Naive B cell (primary cell): ENCODE results near the gene ANKRD33B. TPM values are rescaled to one million over a fixed set of nuclear protein-coding genes. Genes with fewer than 3 reads are reported as not detected.

Experiments used
- ATAC-seq, 2 donors: fragments of 150-1000 bp; cut with Tn5 transposase; 2 replicates each; pipeline ENCODE4 v1.10.0; 2021; ENCODE audit warnings: low read depth in 2 of 2, mild to moderate bottlenecking in 2 of 2, moderate library complexity in 2 of 2
- DNase-seq: peaks from one replicate; pipeline ENCODE4 v3.0.0; 2022
- H3K27ac Mint-ChIP-seq, 6 donors: one replicate each; pipeline ENCODE4 v1.8.0; 2020 to 2022; ENCODE audit warnings: mild to moderate bottlenecking in 6 of 6, mixed read lengths in 6 of 6, moderate library complexity in 5 of 6, inconsistent platforms in 2 of 6
- H3K27me3 Mint-ChIP-seq, 3 donors: one replicate each; pipeline ENCODE4 v1.8.0; 2021 to 2022; ENCODE audit warnings: mixed read lengths in 3 of 3, mild to moderate bottlenecking in 1 of 3
- H3K36me3 Mint-ChIP-seq, 2 donors: one replicate each; pipeline ENCODE4 v1.8.0; 2020 to 2022; ENCODE audit warnings: mixed read lengths in 2 of 2, inconsistent platforms in 1 of 2, mild to moderate bottlenecking in 1 of 2
- H3K4me1 Mint-ChIP-seq, 3 donors: one replicate each; pipeline ENCODE4 v1.8.0; 2020 to 2022; ENCODE audit warnings: mixed read lengths in 3 of 3, inconsistent platforms in 1 of 3, mild to moderate bottlenecking in 1 of 3, moderate library complexity in 1 of 3
- H3K4me3 Mint-ChIP-seq, 8 donors: one replicate each; pipeline ENCODE4 v1.8.0; 2020 to 2022; ENCODE audit warnings: mild to moderate bottlenecking in 8 of 8, mixed read lengths in 8 of 8, moderate library complexity in 8 of 8, inconsistent platforms in 2 of 8
- H3K9me3 Mint-ChIP-seq, 7 donors: one replicate each; pipeline ENCODE4 v1.8.0; 2020 to 2022; ENCODE audit warnings: mixed read lengths in 7 of 7, mild to moderate bottlenecking in 5 of 7, inconsistent platforms in 2 of 7, moderate library complexity in 1 of 7
- polyA plus RNA-seq, 6 donors: library from polyadenylated mRNA; unstranded; fragments of 300-500 nt; fragmentation: Illumina TruSeq; gene quantifications; one replicate each; pipeline ENCODE4 v1.2.3, GENCODE V29; 2021; ENCODE audit warnings: low read depth in 6 of 6

ANKRD33B gene
- polyA plus RNA-seq, 6 donors from 2014 or later, result 1.3 to 2.7 (median 1.9) TPM

GRCh38 chr5:10528827-10529226 lies 35.0 kb upstream of the ANKRD33B start:
- ATAC-seq, result no peak
- Mint-ChIP-seq H3K27ac (peak overlapping the region in 1 of 6 donors; percentile 61), H3K27me3 (peaks cover 7 to 18% (median 16%) of the 10 kb centered on the region in 3 donors), H3K36me3 (no peaks in the 10 kb centered on the region), H3K4me1 (peaks cover 0 to 18% (median 2%) of the 10 kb centered on the region in 3 donors), H3K4me3 (no peak overlapping the region), H3K9me3 (no peaks in the 10 kb centered on the region)
- DNase-seq, result no peak

GRCh38 chr5:10530601-10531320 lies 33.1 kb upstream of the ANKRD33B start:
- no peak for ATAC-seq
- Mint-ChIP-seq H3K4me1 (peaks cover 3 to 14% (median 7%) of the 10 kb centered on the region in 3 donors), H3K27ac (no peak overlapping the region), H3K27me3 (peaks cover 7 to 18% (median 16%) of the 10 kb centered on the region in 3 donors), H3K9me3 (no peaks in the 10 kb centered on the region), H3K4me3 (peak overlapping the region in 1 of 8 donors; percentile 13), H3K36me3 (no peaks in the 10 kb centered on the region)
- DNase-seq, result no peak

DNA sequence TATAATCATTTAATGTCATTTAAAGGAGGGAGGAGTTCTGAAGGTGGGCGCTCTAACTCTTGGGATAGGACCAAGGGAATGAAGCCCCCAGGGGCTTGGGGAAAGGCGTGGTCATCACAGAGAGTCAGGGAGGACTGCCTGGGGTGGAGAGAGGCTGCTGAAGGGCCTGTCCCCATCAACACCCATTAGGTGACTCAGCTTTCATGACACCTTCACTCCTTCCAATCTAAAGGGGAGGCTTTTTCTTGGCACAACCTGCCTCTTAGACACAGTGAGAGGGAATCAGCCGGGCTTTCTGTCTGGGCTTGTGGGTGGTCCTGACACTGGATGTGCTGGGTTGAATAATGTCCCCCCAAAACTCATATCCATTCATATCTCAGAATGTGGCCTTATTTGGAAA lies 31.4 kb upstream of the ANKRD33B start:
- Mint-ChIP-seq H3K36me3 (no peaks in the 10 kb centered on the region), H3K4me1 (peaks cover 14 to 25% (median 18%) of the 10 kb centered on the region in 3 donors), H3K4me3 (no peak overlapping the region), H3K27me3 (peaks cover 13 to 18% (median 16%) of the 10 kb centered on the region in 3 donors), H3K9me3 (peaks cover 0 to 2% (median 0%) of the 10 kb centered on the region in 7 donors), H3K27ac (peak overlapping the region in 1 of 6 donors; percentile 67)
- DNase-seq, result no peak
- ATAC-seq, result no peak

GRCh38 chr5:10533226-10533625 lies 30.6 kb upstream of the ANKRD33B start:
- peak overlapping the region in 3 of 8 donors; percentile 32 to 53 (median 51) for H3K4me3 Mint-ChIP-seq
- no peak overlapping the region for H3K27ac Mint-ChIP-seq
- peaks cover 0 to 2% (median 0%) of the 10 kb centered on the region in 7 donors for H3K9me3 Mint-ChIP-seq
- H3K36me3 Mint-ChIP-seq, result no peaks in the 10 kb centered on the region
- peak in 1 of 2 donors; percentile 19 for ATAC-seq
- DNase-seq, result no peak
- H3K4me1 Mint-ChIP-seq, result peaks cover 20 to 33% (median 26%) of the 10 kb centered on the region in 3 donors
- H3K27me3 Mint-ChIP-seq, result peaks cover 13 to 23% (median 22%) of the 10 kb centered on the region in 3 donors

DNA sequence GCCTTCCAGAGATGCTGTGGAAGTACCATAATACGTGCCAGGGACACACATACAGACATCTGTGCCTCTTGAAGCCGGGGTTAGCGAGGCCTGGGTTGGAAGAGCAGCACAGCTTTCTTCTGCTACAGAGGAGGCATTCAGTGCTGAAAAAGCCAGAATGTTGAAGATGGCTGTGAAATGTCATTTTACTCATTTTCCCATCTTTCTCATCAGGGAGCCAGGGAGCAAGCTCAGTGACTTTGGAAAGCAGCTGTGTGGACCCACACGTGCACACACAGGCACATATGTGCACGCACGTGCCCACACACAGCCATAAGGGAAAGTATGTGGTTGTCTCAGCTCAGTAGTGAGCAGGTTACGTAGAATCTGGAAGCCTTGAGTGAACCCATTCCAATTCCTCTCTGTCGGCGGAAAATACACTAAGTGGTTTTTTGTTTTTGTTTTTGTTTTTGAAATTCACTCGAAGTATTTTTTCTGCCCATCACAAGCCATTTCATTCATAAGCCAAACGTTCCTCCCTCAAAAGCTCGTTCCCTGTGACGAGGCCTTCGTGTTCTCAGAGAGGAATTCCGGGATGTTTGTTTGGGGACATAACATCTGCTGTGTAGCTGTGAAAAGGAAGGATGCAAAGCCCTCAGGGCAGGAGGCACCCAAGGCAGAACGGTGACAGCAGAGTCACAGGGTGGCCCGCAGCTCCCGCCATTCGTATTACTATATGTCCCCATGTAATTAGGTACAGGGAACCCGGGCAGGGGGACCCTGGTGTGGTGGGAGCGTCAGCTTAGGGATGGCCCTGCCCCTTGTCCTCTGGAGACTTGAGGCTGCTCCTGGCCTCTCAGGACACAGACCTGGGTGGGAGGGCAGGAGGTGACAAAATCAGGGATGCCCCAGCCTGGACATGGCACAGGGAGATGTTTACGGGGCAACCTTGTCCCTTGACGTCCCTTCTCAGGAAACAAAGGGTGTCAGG lies 29.0 kb upstream of the ANKRD33B start:
- DNase-seq (no peak), ATAC-seq (no peak)
- Mint-ChIP-seq H3K4me1 (peaks cover 20 to 35% (median 31%) of the 10 kb centered on the region in 3 donors), H3K4me3 (peak overlapping the region in 3 of 8 donors; percentile 29 to 66 (median 39)), H3K36me3 (no peaks in the 10 kb centered on the region), H3K27ac (peak overlapping the region in 1 of 6 donors; percentile 72), H3K27me3 (peaks cover 16 to 32% (median 25%) of the 10 kb centered on the region in 3 donors), H3K9me3 (peaks cover 0 to 2% (median 0%) of the 10 kb centered on the region in 7 donors)

DNA sequence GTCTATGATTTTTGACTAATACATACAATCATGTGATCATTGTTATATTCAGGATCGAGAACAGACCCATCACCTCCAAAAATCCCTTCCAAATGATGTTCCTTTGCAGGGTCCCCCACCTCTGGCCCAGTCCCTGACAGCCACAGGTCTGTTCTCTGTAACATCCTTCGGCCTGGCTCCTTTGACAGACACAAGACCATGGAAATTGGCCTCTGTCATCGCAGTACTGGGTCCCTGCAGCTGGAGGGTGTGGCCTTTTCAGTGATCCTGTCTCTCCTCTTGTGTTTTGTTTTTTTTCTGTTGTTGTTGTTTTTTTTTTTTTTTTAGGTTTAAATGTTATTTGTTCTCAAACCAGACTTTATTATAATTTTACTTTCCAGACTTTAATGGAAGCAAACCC lies 27.4 kb upstream of the ANKRD33B start:
- no peaks in the 10 kb centered on the region for H3K36me3 Mint-ChIP-seq
- peaks cover 20 to 35% (median 31%) of the 10 kb centered on the region in 3 donors for H3K4me1 Mint-ChIP-seq
- H3K27me3 Mint-ChIP-seq, result peaks cover 16 to 26% (median 17%) of the 10 kb centered on the region in 3 donors
- DNase-seq (no peak), ATAC-seq (peak; percentile 26 to 45)
- H3K9me3 Mint-ChIP-seq, result peaks cover 0 to 2% (median 0%) of the 10 kb centered on the region in 7 donors
- peak overlapping the region; percentile 73 to 99 (median 94) for H3K27ac Mint-ChIP-seq
- peak overlapping the region; percentile 36 to 90 (median 86) for H3K4me3 Mint-ChIP-seq

DNA sequence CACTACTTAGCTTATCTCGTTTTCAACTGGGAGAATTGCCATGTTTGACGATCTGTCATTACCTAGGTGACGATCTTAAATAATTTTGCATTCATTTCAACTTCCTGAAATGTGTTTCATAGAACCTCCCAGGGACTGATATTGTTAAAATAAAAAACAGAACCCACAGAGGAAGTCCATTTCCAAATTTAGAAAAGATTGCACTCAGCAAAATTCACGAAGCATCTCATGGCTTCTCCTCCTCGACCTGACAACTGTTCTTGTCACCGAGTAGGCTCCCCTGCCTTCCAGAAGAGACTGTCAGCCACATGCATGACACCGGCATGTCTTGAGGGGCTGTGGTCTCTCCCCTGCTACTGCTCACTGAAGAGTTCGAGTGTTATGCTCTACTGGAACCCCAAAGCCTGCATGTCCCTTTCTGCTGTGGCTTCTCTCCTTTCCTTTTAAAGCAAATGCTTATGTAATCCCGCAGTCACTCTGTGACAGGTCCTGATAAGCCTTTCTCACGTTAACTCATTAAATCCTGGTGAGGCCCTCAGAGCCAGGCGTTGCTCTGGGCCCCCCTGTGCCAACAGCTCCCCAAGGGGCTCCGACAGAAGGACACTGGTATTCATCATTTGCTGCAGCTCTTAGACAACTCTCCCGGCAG lies 26.8 kb upstream of the ANKRD33B start:
- Mint-ChIP-seq H3K4me1 (peaks cover 20 to 35% (median 31%) of the 10 kb centered on the region in 3 donors), H3K27ac (peak overlapping the region; percentile 73 to 99 (median 94)), H3K4me3 (peak overlapping the region; percentile 36 to 90 (median 86)), H3K27me3 (peaks cover 16 to 24% (median 17%) of the 10 kb centered on the region in 3 donors), H3K36me3 (no peaks in the 10 kb centered on the region), H3K9me3 (peaks cover 0 to 2% (median 0%) of the 10 kb centered on the region in 7 donors)
- DNase-seq (peak; percentile 63), ATAC-seq (peak; percentile 84 to 86)

- H3K27me3 Mint-ChIP-seq, result peaks cover 12 to 19% (median 14%) of the 10 kb centered on the region in 3 donors
- peaks cover 20 to 29% (median 29%) of the 10 kb centered on the region in 3 donors for H3K4me1 Mint-ChIP-seq
- H3K36me3 Mint-ChIP-seq, result no peaks in the 10 kb centered on the region
- H3K4me3 Mint-ChIP-seq, result peak overlapping the region in 7 of 8 donors; percentile 17 to 90 (median 85)
- H3K27ac Mint-ChIP-seq, result peak overlapping the region in 1 of 6 donors; percentile 73
- H3K9me3 Mint-ChIP-seq, result peaks cover 0 to 2% (median 0%) of the 10 kb centered on the region in 7 donors
- ATAC-seq (no peak), DNase-seq (no peak)
These were observed 26.2 kb upstream of the ANKRD33B start for GRCh38 chr5:10537624-10538023.

GRCh38 chr5:10538103-10538788 lies 25.6 kb upstream of the ANKRD33B start:
- peak overlapping the region in 2 of 8 donors; percentile 6 to 86 for H3K4me3 Mint-ChIP-seq
- peaks cover 0 to 2% (median 0%) of the 10 kb centered on the region in 7 donors for H3K9me3 Mint-ChIP-seq
- H3K4me1 Mint-ChIP-seq, result peaks cover 20 to 29% (median 23%) of the 10 kb centered on the region in 3 donors
- no peak for DNase-seq
- ATAC-seq, result no peak
- H3K27ac Mint-ChIP-seq, result peak overlapping the region in 1 of 6 donors; percentile 77
- peaks cover 9 to 14% (median 12%) of the 10 kb centered on the region in 3 donors for H3K27me3 Mint-ChIP-seq
- no peaks in the 10 kb centered on the region for H3K36me3 Mint-ChIP-seq

DNA sequence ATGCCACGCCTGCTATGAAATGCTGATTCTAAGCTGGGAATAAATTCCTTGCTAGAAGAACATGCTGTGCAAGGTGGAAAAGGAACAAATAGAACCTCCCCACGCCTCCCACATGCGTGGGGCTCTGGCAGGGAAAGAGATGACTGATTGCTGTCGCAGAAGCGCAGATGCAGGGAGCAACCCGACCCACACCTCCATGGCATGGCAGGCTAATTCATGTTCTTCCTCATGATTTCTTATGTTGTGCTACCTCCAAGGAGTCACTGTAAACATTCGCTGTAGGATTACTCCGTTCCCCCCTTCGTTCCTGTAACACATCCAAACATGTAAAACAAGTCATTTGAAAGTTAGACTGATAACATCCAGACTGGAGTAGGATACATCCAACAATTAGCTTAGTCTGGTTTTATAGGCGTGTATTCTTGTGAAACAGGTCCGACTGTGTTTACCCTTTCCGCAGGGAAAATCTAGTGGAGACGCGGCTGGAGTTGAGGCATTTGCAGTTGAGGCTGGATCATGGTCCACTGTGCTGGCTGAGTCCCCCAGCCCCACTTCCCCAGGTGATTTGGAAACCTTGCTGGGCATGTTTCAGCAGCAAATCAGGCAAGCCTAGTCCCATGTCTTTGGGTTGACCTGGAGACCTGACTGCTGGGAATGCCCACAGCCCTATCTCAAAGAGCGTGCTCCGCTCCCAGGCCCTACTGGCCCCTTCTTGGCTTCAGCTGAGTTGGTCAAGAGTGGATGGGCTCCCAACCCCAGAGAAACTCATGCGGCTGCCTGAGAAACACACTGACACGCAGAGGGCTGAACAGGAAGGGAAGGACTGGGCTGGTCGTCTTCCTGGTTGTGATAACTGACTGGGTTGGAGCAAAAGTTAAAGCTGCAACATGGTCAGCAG lies 24.8 kb upstream of the ANKRD33B start:
- peaks cover 0 to 2% (median 0%) of the 10 kb centered on the region in 7 donors for H3K9me3 Mint-ChIP-seq
- peaks cover 20 to 29% (median 21%) of the 10 kb centered on the region in 3 donors for H3K4me1 Mint-ChIP-seq
- peaks cover 9 to 14% (median 12%) of the 10 kb centered on the region in 3 donors for H3K27me3 Mint-ChIP-seq
- peak overlapping the region in 2 of 6 donors; percentile 9 to 56 for H3K27ac Mint-ChIP-seq
- ATAC-seq, result no peak
- no peak for DNase-seq
- H3K36me3 Mint-ChIP-seq, result no peaks in the 10 kb centered on the region
- peak overlapping the region in 3 of 8 donors; percentile 15 to 47 (median 29) for H3K4me3 Mint-ChIP-seq

DNA sequence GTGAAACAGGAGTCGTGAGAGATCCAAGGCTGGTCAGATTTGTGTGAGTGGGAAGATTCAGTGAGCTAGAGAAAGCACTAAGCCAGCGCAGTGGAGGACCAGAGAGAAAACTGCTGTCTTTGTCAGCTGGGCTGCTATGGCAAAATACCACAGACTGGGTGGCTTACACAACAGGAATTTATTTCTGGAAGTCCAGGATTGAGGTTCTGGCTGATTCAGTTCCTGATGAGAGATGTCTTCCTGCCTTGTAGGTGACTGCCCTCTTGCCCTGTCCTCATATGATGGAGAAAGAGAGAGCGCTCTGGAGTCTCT lies 24.2 kb upstream of the ANKRD33B start:
- Mint-ChIP-seq H3K36me3 (no peaks in the 10 kb centered on the region), H3K4me1 (peaks cover 20 to 25% (median 21%) of the 10 kb centered on the region in 3 donors), H3K27me3 (peaks cover 9 to 16% (median 14%) of the 10 kb centered on the region in 3 donors), H3K4me3 (no peak overlapping the region), H3K27ac (peak overlapping the region in 1 of 6 donors; percentile 9), H3K9me3 (peaks cover 0 to 2% (median 0%) of the 10 kb centered on the region in 7 donors)
- DNase-seq (no peak), ATAC-seq (no peak)
